Heart left ventricle (tissue), 13 donors: ENCODE measurements around the gene CCDC8.

Source experiments
- POLR2A ChIP-seq, 2 donors: fragments of 450-650 bp; IDR thresholded peaks; one replicate each; pipeline ENCODE4 v1.6.1; 2017; ENCODE audit warnings: antibody characterized with exemption in 2 of 2, mild to moderate bottlenecking in 2 of 2, moderate library complexity in 2 of 2
- TF ChIP-seq, protein P1 (sequence below), 12 donors: fragments of 200-600 bp; sonication (generic) in 4 of 12; IDR thresholded peaks; one replicate each; pipeline versions ENCODE4 v1.5.0 to v1.8.0; 2018 to 2022; ENCODE audit warnings: antibody characterized with exemption in 12 of 12, mild to moderate bottlenecking in 5 of 12
- donor health status: ischemic (EF 13 %, LVEDD 7.1; RV severe dilation, severe dysfunction).
- donor health status: DM: no; HTN: yes; CAD: no.
- donor health status: DM: no; HTN: no; CAD: no.
- donor health status: ischemic (EF 25% LVEDD 6.9; RV normal size, moderate dysfunction).
- donor health status: ischemic (EF 25% LVEDD 5.7; RV mildly dilated, moderate dysfunction).
- donor health status: ischemic (EF 35%, LVEDD 5.7; RV mildly dilated, moderate dysfunction).
- donor health status: nonischemic (EF 11% LVEDD 7.7; RV severe dilation, severe dysfunction).
- donor health status: DM: yes; HTN: yes; CAD: no.
- donor health status: PGD.
- donor health status: ischemic (EF 29% LVEDD 5.4; RV normal size, mild dysfunction).
- donor health status: nonischemic (EF 23%, LVEDD 6.1; RV moderate dilation, normal function).

DNA sequence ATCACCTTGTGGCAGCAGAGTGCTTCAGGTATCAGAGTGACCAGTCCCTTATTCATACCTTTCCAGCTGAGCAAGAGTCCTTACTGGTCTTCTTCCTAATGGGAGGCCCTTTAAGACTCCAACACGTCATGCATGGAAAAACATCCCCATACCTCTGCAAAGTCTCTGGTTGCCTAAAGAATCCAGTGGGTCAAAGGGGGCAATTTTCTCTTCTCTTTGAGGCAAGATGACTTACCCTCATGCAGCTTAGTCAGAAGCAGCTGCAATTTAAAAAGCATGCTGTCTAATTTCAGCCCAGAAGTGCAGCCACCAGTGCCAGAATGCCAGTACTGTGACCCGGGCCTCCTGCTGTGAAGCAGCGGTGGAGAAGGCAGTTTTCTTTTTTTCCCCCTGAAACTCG lies 47.8 kb downstream of the CCDC8 start:
- TF ChIP-seq, protein P1, sequence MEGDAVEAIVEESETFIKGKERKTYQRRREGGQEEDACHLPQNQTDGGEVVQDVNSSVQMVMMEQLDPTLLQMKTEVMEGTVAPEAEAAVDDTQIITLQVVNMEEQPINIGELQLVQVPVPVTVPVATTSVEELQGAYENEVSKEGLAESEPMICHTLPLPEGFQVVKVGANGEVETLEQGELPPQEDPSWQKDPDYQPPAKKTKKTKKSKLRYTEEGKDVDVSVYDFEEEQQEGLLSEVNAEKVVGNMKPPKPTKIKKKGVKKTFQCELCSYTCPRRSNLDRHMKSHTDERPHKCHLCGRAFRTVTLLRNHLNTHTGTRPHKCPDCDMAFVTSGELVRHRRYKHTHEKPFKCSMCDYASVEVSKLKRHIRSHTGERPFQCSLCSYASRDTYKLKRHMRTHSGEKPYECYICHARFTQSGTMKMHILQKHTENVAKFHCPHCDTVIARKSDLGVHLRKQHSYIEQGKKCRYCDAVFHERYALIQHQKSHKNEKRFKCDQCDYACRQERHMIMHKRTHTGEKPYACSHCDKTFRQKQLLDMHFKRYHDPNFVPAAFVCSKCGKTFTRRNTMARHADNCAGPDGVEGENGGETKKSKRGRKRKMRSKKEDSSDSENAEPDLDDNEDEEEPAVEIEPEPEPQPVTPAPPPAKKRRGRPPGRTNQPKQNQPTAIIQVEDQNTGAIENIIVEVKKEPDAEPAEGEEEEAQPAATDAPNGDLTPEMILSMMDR (IDR thresholded peaks at IDR 0.05), result no peak
- TF ChIP-seq POLR2A (IDR thresholded peaks at IDR 0.05), result no peak
